Esophagus squamous epithelium (tissue), 5 donors: ENCODE results near the gene RIPOR2. TPM values are rescaled to one million over a fixed set of nuclear protein-coding genes. Genes with fewer than 3 reads are reported as not detected.

Source experiments
- DNase-seq: peaks from one replicate; lab custom pipeline; 2025; lab: John Stamatoyannopoulos, UW
- H3K27ac ChIP-seq, 4 donors: fragments of 200-600 bp; sonication (generic); one replicate each; pipeline ENCODE4 v1.5.1; 2016 to 2019; ENCODE audit warnings: mild to moderate bottlenecking in 1 of 4
- H3K27me3 ChIP-seq, 4 donors: fragments of 200-600 bp; sonication (generic); 1 replicate in 3 of 4; 2 replicates in 1 of 4; pipeline versions ENCODE4 v1.5.1 to v1.6.0; 2017 to 2021; ENCODE audit warnings: antibody characterized with exemption in 1 of 4
- H3K36me3 ChIP-seq, 3 donors: fragments of 200-600 bp; sonication (generic); one replicate each; pipeline ENCODE4 v1.5.1; 2016 to 2019
- H3K4me1 ChIP-seq, 3 donors: fragments of 200-600 bp; sonication (generic); one replicate each; pipeline ENCODE4 v1.5.1; 2017 to 2019
- H3K4me3 ChIP-seq, 4 donors: fragments of 200-600 bp; sonication (generic); 1 replicate in 3 of 4; 2 replicates in 1 of 4; pipeline ENCODE4 v1.5.1; 2016 to 2019; ENCODE audit warnings: mild to moderate bottlenecking in 2 of 4, moderate library complexity in 1 of 4
- H3K9me3 ChIP-seq, 3 donors: fragments of 200-600 bp; sonication (generic); one replicate each; pipeline ENCODE4 v1.5.1; 2016 to 2019
- POLR2A ChIP-seq, 4 donors: fragments of 450-650 bp; IDR thresholded peaks; one replicate each; pipeline ENCODE4 v1.6.1; 2017; ENCODE audit warnings: antibody characterized with exemption in 4 of 4, mild to moderate bottlenecking in 4 of 4, moderate library complexity in 3 of 4
- WGBS, 2 donors: methylation state at CpG; one replicate each; pipeline ENCODE4 v1.1.5; 2018; 5-methylcytosine and 5-hydroxymethylcytosine counted together
- intact Hi-C: fragments of 100-400 bp; cut with DNase I; formaldehyde crosslinking; loops from one replicate; pipeline ENCODE4 v1.15.0; 2022
- total RNA-seq, 4 donors: library from RNA; depleted of rRNA; stranded (reverse); fragments of >200 nt; gene quantifications; one replicate each; pipeline ENCODE4 v1.1.0, GENCODE V29; 2016
- TF ChIP-seq, protein P1 (sequence below), 6 experiments: fragments of 450-650 bp in 4 of 6; fragments of 200-600 bp in 2 of 6; sonication (generic) in 2 of 6; IDR thresholded peaks; one replicate each; pipeline ENCODE4 v1.5.1; 2016 to 2019; ENCODE audit warnings: antibody characterized with exemption in 6 of 6, mild to moderate bottlenecking in 4 of 6, moderate library complexity in 4 of 6
- donor health status: DM: yes; HTN: yes; CAD: no.

Gene RIPOR2
- total RNA-seq, 4 donors from 2014 or later, result 0.83 to 4.4 (median 3.3) TPM

DNA sequence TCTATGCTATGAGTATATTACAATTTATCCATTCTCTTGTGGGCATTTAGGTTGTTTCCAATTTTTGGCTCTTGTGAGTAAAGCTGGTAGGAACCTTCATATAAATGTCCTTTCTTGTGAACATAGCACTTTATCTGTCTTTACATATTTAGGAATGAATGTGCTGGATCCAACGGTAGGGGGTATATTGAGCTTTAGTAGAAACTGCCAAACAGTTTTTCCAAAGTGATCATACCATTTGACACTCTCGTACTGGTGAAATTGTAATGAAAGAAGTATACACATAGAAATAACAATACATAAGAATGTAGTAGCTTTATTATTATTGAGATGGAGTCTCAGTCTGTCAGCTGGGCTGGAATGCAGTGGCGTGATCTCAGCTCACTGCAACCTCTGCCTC is 106.1 kb downstream of the RIPOR2 start:
- intact Hi-C loops, result no loop called here
- Histone ChIP-seq H3K27ac (no peak overlapping the region), H3K9me3 (no peaks in the 10 kb centered on the region), H3K4me3 (no peak overlapping the region), H3K27me3 (no peaks in the 10 kb centered on the region), H3K4me1 (peaks cover 0 to 36% (median 13%) of the 10 kb centered on the region in 3 donors), H3K36me3 (peaks cover 0 to 7% (median 0%) of the 10 kb centered on the region in 3 donors)
- no peak for TF ChIP-seq POLR2A (IDR thresholded peaks at IDR 0.05)
- TF ChIP-seq, protein P1, sequence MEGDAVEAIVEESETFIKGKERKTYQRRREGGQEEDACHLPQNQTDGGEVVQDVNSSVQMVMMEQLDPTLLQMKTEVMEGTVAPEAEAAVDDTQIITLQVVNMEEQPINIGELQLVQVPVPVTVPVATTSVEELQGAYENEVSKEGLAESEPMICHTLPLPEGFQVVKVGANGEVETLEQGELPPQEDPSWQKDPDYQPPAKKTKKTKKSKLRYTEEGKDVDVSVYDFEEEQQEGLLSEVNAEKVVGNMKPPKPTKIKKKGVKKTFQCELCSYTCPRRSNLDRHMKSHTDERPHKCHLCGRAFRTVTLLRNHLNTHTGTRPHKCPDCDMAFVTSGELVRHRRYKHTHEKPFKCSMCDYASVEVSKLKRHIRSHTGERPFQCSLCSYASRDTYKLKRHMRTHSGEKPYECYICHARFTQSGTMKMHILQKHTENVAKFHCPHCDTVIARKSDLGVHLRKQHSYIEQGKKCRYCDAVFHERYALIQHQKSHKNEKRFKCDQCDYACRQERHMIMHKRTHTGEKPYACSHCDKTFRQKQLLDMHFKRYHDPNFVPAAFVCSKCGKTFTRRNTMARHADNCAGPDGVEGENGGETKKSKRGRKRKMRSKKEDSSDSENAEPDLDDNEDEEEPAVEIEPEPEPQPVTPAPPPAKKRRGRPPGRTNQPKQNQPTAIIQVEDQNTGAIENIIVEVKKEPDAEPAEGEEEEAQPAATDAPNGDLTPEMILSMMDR (IDR thresholded peaks at IDR 0.05), result no peak
- no peak for DNase-seq
- 89% methylated on average over 3 of the region's 3 CpGs for WGBS, 2 donors

DNA sequence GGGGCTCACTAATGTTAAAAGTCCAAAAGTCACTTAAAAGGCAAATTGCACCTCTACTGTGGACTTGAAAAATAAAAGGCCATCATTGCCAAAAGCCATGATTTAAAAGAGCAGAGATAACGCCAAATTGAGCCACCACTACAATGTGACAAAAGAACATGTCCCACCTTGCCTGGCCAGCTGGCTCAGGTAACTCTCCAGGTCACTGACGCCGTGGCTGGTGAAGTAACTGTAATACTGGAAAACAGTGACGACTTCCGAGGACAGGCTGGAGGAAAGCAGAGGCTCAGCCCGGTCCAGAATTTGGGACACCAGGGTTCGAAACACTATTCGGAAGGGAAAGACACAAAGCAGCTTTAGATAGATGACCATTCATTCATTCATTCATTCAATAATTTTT is 107.8 kb downstream of the RIPOR2 start:
- Histone ChIP-seq H3K9me3 (no peaks in the 10 kb centered on the region), H3K27me3 (no peaks in the 10 kb centered on the region), H3K4me3 (no peak overlapping the region), H3K4me1 (peaks cover 0 to 33% (median 13%) of the 10 kb centered on the region in 3 donors), H3K36me3 (peaks cover 0 to 13% (median 0%) of the 10 kb centered on the region in 3 donors), H3K27ac (peak overlapping the region in 1 of 4 donors; percentile 49)
- intact Hi-C loops, result no loop called here
- 73 to 77% methylated on average over 8 of the region's 8 CpGs for WGBS, 2 donors
- DNase-seq, result no peak
- TF ChIP-seq, protein P1 (IDR thresholded peaks at IDR 0.05), result no peak
- no peak for TF ChIP-seq POLR2A (IDR thresholded peaks at IDR 0.05)

DNA sequence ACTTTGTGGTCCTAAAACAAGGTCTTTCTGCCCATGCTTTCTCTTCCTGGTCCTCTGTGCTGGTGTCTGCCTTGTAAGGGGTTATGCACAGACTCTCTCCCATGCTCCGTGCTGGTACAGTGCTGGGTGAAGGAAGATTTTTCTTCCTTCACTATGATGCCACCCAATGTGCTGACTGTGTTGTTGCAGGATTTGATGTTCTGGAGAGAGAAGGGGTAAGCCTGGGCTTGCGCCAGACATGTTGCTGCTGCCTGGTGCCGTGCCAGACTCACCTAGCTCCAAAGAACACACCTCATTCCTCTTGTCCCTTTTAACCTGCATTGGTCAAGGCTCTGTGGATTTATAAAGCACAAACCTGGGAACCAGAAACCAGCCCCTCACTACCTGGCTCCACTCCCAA is 108.6 kb downstream of the RIPOR2 start:
- Histone ChIP-seq H3K27ac (peak overlapping the region in 2 of 4 donors; percentile 49 to 51), H3K27me3 (no peaks in the 10 kb centered on the region), H3K4me1 (peaks cover 0 to 33% (median 13%) of the 10 kb centered on the region in 3 donors), H3K36me3 (peaks cover 0 to 13% (median 0%) of the 10 kb centered on the region in 3 donors), H3K4me3 (no peak overlapping the region), H3K9me3 (no peaks in the 10 kb centered on the region)
- TF ChIP-seq, protein P1 (IDR thresholded peaks at IDR 0.05), result no peak
- TF ChIP-seq POLR2A (IDR thresholded peaks at IDR 0.05), result no peak
- DNase-seq, result no peak
- intact Hi-C loops, result no loop called here
- 38 to 42% methylated on average over 3 of the region's 3 CpGs for WGBS, 2 donors

DNA sequence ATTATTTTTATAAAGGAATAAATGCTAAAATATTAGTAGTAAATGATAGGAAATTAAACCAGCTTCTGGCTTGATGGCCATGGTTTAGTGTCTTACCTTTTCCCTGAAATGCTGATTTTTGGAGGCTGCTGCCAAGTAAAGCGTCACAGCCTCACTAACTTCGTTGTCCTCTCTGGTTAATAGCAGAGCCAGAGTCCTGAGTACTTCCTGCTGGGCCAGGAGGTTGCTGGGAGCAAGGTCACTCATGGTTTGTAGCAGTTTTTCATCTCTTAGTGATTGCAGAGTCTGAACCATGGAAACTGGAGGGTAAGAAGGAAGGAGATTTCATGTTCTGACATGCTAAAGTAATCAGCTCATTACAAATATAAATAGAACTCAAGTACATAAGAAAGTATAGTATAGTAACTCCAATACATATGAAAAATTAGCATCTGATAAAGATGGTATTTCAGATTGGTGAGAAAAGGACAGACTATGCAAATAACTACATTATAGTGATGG is 110.6 kb downstream of the RIPOR2 start:
- intact Hi-C loops, result no loop called here
- H3K36me3 ChIP-seq, result peaks cover 0 to 13% (median 0%) of the 10 kb centered on the region in 3 donors
- no peak overlapping the region for H3K27ac ChIP-seq
- no peak for DNase-seq
- no peak overlapping the region for H3K4me3 ChIP-seq
- TF ChIP-seq, protein P1 (IDR thresholded peaks at IDR 0.05), result no peak
- TF ChIP-seq POLR2A (IDR thresholded peaks at IDR 0.05), result no peak
- H3K27me3 ChIP-seq, result no peaks in the 10 kb centered on the region
- no peaks in the 10 kb centered on the region for H3K9me3 ChIP-seq
- H3K4me1 ChIP-seq, result peaks cover 0 to 25% (median 13%) of the 10 kb centered on the region in 3 donors
- WGBS, 2 donors, result 52 to 64% methylated on average over 2 of the region's 2 CpGs

DNA sequence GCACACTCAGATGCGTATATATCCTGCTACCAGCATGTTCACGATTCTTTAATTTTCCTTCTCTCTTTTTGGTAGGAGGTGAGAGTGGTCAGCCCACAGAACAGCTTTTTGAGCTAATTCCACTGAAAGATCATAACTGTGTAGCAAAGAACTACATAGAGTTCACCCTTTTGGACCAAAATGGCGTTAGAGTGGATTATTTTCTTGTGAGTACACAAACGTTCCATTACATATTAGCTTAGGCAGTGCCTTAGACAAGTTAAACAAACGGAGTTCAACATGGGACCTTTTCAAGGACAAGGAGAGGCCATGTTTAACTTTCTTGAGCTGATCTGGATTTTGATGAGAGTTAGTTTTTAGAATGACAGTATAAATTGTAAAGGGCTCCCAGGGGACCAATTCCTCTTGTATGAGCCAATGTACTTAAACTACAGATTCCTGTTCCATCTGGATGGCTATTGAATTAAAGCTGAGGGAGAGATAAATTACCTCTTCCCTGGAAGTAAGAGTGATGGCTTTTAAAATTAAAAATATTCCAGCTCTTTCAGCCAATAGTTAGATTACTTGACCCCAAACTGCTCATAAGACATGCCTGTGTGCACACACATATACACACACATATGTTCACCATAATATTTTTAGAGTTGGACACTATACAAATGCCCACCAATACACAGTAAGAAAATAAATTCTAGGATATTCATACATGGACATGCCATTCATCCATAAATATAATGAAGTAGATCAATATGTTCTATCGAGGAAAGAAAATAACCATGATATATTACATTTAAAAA is 111.4 kb downstream of the RIPOR2 start:
- 81 to 86% methylated on average over 6 of the region's 6 CpGs for WGBS, 2 donors
- intact Hi-C loops, result no loop called here
- peaks cover 0 to 25% (median 13%) of the 10 kb centered on the region in 3 donors for H3K4me1 ChIP-seq
- TF ChIP-seq, protein P1 (IDR thresholded peaks at IDR 0.05), result no peak
- TF ChIP-seq POLR2A (IDR thresholded peaks at IDR 0.05), result no peak
- peaks cover 0 to 13% (median 0%) of the 10 kb centered on the region in 3 donors for H3K36me3 ChIP-seq
- H3K27ac ChIP-seq, result no peak overlapping the region
- H3K27me3 ChIP-seq, result no peaks in the 10 kb centered on the region
- H3K9me3 ChIP-seq, result no peaks in the 10 kb centered on the region
- H3K4me3 ChIP-seq, result no peak overlapping the region
- no peak for DNase-seq
